SK-N-SH treated with all-trans-retinoic acid at 6 μM for 48 hours (cell line): ENCODE results near the gene SUPT3H.

ENCODE experiments used
- ATAC-seq: fragments of 200-7000 bp; cut with Tn5 transposase; 3 replicates; pipeline ENCODE4 v1.9.1; 2020; ENCODE audit warnings: mild to moderate bottlenecking, moderate library complexity
- ARNTL ChIP-seq: fragments of 450-650 bp; formaldehyde crosslinking; IDR thresholded peaks from 2 replicates; pipeline ENCODE4 v1.5.0; 2020; ENCODE audit warnings: low read depth, mild to moderate bottlenecking, moderate library complexity, borderline replicate concordance
- BACH2 ChIP-seq: fragments of 250-450 bp; sonication (Bioruptor Pico); IDR thresholded peaks from 2 replicates; pipeline ENCODE4 v1.9.0; 2021; ENCODE audit warnings: mild to moderate bottlenecking, borderline replicate concordance
- CREB5 ChIP-seq: fragments of 250-450 bp; sonication (Bioruptor Pico); IDR thresholded peaks from 2 replicates; pipeline ENCODE4 v1.5.1; 2020; ENCODE audit warnings: low read depth, mild to moderate bottlenecking, moderate library complexity
- CSRNP3 ChIP-seq: fragments of 250-450 bp; sonication (Bioruptor Pico); IDR thresholded peaks from 2 replicates; pipeline ENCODE4 v1.5.1; 2021; ENCODE audit warnings: mild to moderate bottlenecking, moderate library complexity
- ISL1 ChIP-seq: fragments of 250-450 bp; sonication (Bioruptor Pico); IDR thresholded peaks from 2 replicates; pipeline ENCODE4 v2.1.2; 2022; ENCODE audit warnings: mild to moderate bottlenecking, moderate library complexity
- OSR1 ChIP-seq: fragments of 250-450 bp; sonication (Bioruptor Pico); IDR thresholded peaks from 2 replicates; pipeline ENCODE4 v1.8.0; 2022; ENCODE audit warnings: moderate library complexity, mild to moderate bottlenecking, inconsistent platforms
- PATZ1 ChIP-seq: fragments of 250-450 bp; sonication (Bioruptor Pico); IDR thresholded peaks from 2 replicates; pipeline ENCODE4 v1.8.0; 2020; ENCODE audit warnings: mild to moderate bottlenecking, moderate library complexity, borderline replicate concordance
- POU6F1 ChIP-seq: fragments of 250-450 bp; sonication (Bioruptor Pico); IDR thresholded peaks from 2 replicates; pipeline ENCODE4 v1.8.0; 2021; ENCODE audit warnings: low read depth, mild to moderate bottlenecking, moderate library complexity, borderline replicate concordance
- RARB ChIP-seq: fragments of 250-450 bp; sonication (Bioruptor Pico); IDR thresholded peaks from 2 replicates; pipeline ENCODE4 v1.8.0; 2021; ENCODE audit warnings: mild to moderate bottlenecking, moderate library complexity
- TCF4 ChIP-seq: fragments of 250-450 bp; sonication (Bioruptor Pico); IDR thresholded peaks from 2 replicates; pipeline ENCODE4 v1.8.0; 2021; ENCODE audit warnings: mild to moderate bottlenecking, moderate library complexity, borderline replicate concordance
- ZC3H10 ChIP-seq: fragments of 250-450 bp; sonication (Bioruptor Pico); IDR thresholded peaks from 2 replicates; pipeline ENCODE4 v1.5.1; 2021; ENCODE audit warnings: mild to moderate bottlenecking, moderate library complexity
- ZFP3 ChIP-seq: fragments of 250-450 bp; sonication (Bioruptor Pico); IDR thresholded peaks from 2 replicates; pipeline ENCODE4 v1.5.0; 2020; ENCODE audit warnings: mild to moderate bottlenecking, moderate library complexity
- ZFP30 ChIP-seq: fragments of 450-650 bp; formaldehyde crosslinking; IDR thresholded peaks from 2 replicates; pipeline ENCODE4 v1.5.0; 2022; ENCODE audit warnings: mild to moderate bottlenecking, moderate library complexity
- ZNF70 ChIP-seq: fragments of 450-650 bp; formaldehyde crosslinking; IDR thresholded peaks from 2 replicates; pipeline ENCODE4 v1.5.0; 2020; ENCODE audit warnings: mild to moderate bottlenecking, moderate library complexity

The SUPT3H gene

GRCh38 chr6:45078432-45078831, 299.3 kb downstream of the SUPT3H start (continued):
- no peak for TF ChIP-seq BACH2
- no peak for TF ChIP-seq OSR1 (CRISPR knock-in tag)
- TF ChIP-seq POU6F1 (CRISPR knock-in tag), result no peak
- TF ChIP-seq RARB (CRISPR knock-in tag), result no peak
- no peak for TF ChIP-seq ZFP30 (CRISPR knock-in tag)
- no peak for TF ChIP-seq TCF4
- TF ChIP-seq, all 23 proteins: peak for 0

GRCh38 chr6:45076217-45076930, 301.4 kb downstream of the SUPT3H start:
- TF ChIP-seq ZNF70 (CRISPR knock-in tag) (no peak), ISL1 (CRISPR knock-in tag) (no peak), POU6F1 (CRISPR knock-in tag) (no peak), ZFP3 (CRISPR knock-in tag) (no peak)
- peak; percentile 81 for ATAC-seq

GRCh38 chr6:45075246-45075645, 302.5 kb downstream of the SUPT3H start:
- no peak for TF ChIP-seq POU6F1 (CRISPR knock-in tag)
- peak; percentile 17; the same call in 1 of the 2 replicates for TF ChIP-seq ISL1 (CRISPR knock-in tag)
- ATAC-seq, result peak; percentile 89

- no peak for ATAC-seq
- TF ChIP-seq CREB5 (CRISPR knock-in tag) (no peak), CSRNP3 (CRISPR knock-in tag) (no peak), ARNTL (CRISPR knock-in tag) (no peak)
These were observed 303.3 kb downstream of the SUPT3H start for GRCh38 chr6:45074439-45074838.

- ATAC-seq, result no peak
- TF ChIP-seq ZNF70 (CRISPR knock-in tag) (no peak), CREB5 (CRISPR knock-in tag) (no peak), ZC3H10 (CRISPR knock-in tag) (no peak), CSRNP3 (CRISPR knock-in tag) (no peak), PATZ1 (CRISPR knock-in tag) (no peak)
These were observed 304.0 kb downstream of the SUPT3H start for GRCh38 chr6:45073771-45074170.
